A549 (cell line): ENCODE results near the gene CD200R1L. TPM values are rescaled to one million over a fixed set of nuclear protein-coding genes. Genes with fewer than 3 reads are reported as not detected.

Experiments
- ATAC-seq, 2 experiments: fragments of 200-7000 bp in 1 of 2; fragments of >200 bp in 1 of 2; cut with Nextera tagmentation in 1 of 2; cut with Tn5 transposase in 1 of 2; 3 replicates each; pipeline versions ENCODE4 v1.8.0 to v1.9.1; 2018 to 2020; ENCODE audit warnings: mild to moderate bottlenecking in 1 of 2, moderate library complexity in 1 of 2
- CTCF ChIA-PET: fragments of 300-600 bp; sonication (Branson Sonifier 250); formaldehyde crosslinking; extraction: SDS; loops from one replicate; lab custom pipeline; 2021; ENCODE audit warnings: antibody characterized with exemption, inconsistent platforms; lab: Yijun Ruan, JAX
- POLR2A ChIA-PET: fragments of 350-600 bp; formaldehyde crosslinking; extraction: SDS; loops from one replicate; lab custom pipeline; 2021; ENCODE audit warnings: antibody characterized with exemption, inconsistent platforms; lab: Yijun Ruan, JAX
- DNase-seq, 2 experiments: peaks; one replicate each; pipeline versions ENCODE4 v3.0.0 to v3.0.0-alpha.2; 2011 to 2016; ENCODE audit warnings: low read depth in 1 of 2, low spot score in 1 of 2
- FAIRE-seq: peaks from 2 replicates; lab custom pipeline; 2011; peaks lifted over from hg19 to GRCh38; lab: Jason Lieb, UNC
- H3K27ac ChIP-seq, 2 experiments: fragments of >200 bp; sonication (Bioruptor Twin); formaldehyde crosslinking; 3 replicates each; pipeline ENCODE4 v1.5.1; 2016 to 2017
- H3K4me1 ChIP-seq: fragments of >200 bp; sonication (Bioruptor Twin); formaldehyde crosslinking; 3 replicates; pipeline ENCODE4 v1.6.1; 2016
- H3K4me2 ChIP-seq: fragments of >200 bp; sonication (Bioruptor Twin); formaldehyde crosslinking; 3 replicates; pipeline ENCODE4 v1.6.1; 2016
- H3K4me3 ChIP-seq: fragments of >200 bp; sonication (Bioruptor Twin); formaldehyde crosslinking; 3 replicates; pipeline ENCODE4 v1.5.1; 2016
- H3K9me3 ChIP-seq: fragments of >200 bp; sonication (Bioruptor Twin); formaldehyde crosslinking; 3 replicates; pipeline ENCODE4 v1.6.1; 2016
- BCL3 ChIP-seq: fragments of >200 bp; sonication (Bioruptor Twin); formaldehyde crosslinking; IDR thresholded peaks from 3 replicates; pipeline ENCODE4 v1.6.1; 2016
- BHLHE40 ChIP-seq: IDR thresholded peaks from 2 replicates; pipeline ENCODE4 v1.6.1; 2012; ENCODE audit warnings: low read depth, low read length, inconsistent platforms
- CHD4 ChIP-seq: fragments of 200-600 bp; sonication (generic); IDR thresholded peaks from 2 replicates; pipeline ENCODE4 v1.6.1; 2016; ENCODE audit warnings: antibody characterized with exemption, mild to moderate bottlenecking, borderline replicate concordance
- EHF ChIP-seq: fragments of 250-450 bp; sonication (Bioruptor Pico); IDR thresholded peaks from 2 replicates; pipeline ENCODE4 v1.5.0; 2020; ENCODE audit warnings: mild to moderate bottlenecking
- ESRRA ChIP-seq: fragments of 150-350 bp; IDR thresholded peaks from 2 replicates; pipeline ENCODE4 v1.6.1; 2014; ENCODE audit warnings: mild to moderate bottlenecking, low read length, borderline replicate concordance
- FOSB ChIP-seq: fragments of 250-450 bp; sonication (Bioruptor Pico); IDR thresholded peaks from 2 replicates; pipeline ENCODE4 v1.5.0; 2020; ENCODE audit warnings: mild to moderate bottlenecking, moderate library complexity
- FOXS1 ChIP-seq: fragments of 250-450 bp; sonication (Bioruptor Pico); IDR thresholded peaks from 2 replicates; pipeline ENCODE4 v1.5.0; 2020; ENCODE audit warnings: mild to moderate bottlenecking, moderate library complexity
- HOXB13 ChIP-seq: fragments of 250-450 bp; sonication (Bioruptor Pico); IDR thresholded peaks from 2 replicates; pipeline ENCODE4 v1.5.0; 2020; ENCODE audit warnings: low read depth, mild to moderate bottlenecking, moderate library complexity
- KDM5A ChIP-seq: fragments of 200-600 bp; sonication (generic); IDR thresholded peaks from 2 replicates; pipeline ENCODE4 v1.6.1; 2016; ENCODE audit warnings: antibody characterized with exemption, mild to moderate bottlenecking
- MAFK ChIP-seq: fragments of 450-650 bp; IDR thresholded peaks from 2 replicates; pipeline ENCODE4 v1.6.1; 2014; ENCODE audit not compliant: partially characterized antibody
- MYC ChIP-seq: IDR thresholded peaks from 2 replicates; pipeline ENCODE4 v1.6.1; 2012; ENCODE audit warnings: mild to moderate bottlenecking, inconsistent platforms, low read length, improper control_type of control experiment, borderline replicate concordance
- NR3C1 ChIP-seq: fragments of >200 bp; sonication (Bioruptor Twin); formaldehyde crosslinking; IDR thresholded peaks from 3 replicates; pipeline ENCODE4 v1.6.1; 2017
- RAD21 ChIP-seq, 2 experiments: fragments of >200 bp in 1 of 2; sonication (Bioruptor Twin) in 1 of 2; formaldehyde crosslinking in 1 of 2; IDR thresholded peaks in 1 of 2; conservative IDR thresholded peaks in 1 of 2; 2 replicates in 1 of 2; 3 replicates in 1 of 2; pipeline ENCODE4 v1.6.1; 2012 to 2018; ENCODE audit warnings: inconsistent platforms in 1 of 2
- RARB ChIP-seq: fragments of 250-450 bp; sonication (Bioruptor Pico); IDR thresholded peaks from 2 replicates; pipeline ENCODE4 v1.8.0; 2021; ENCODE audit warnings: mild to moderate bottlenecking, moderate library complexity
- RFX5 ChIP-seq: fragments of 450-650 bp; IDR thresholded peaks from 2 replicates; pipeline ENCODE4 v1.7.1; 2014; ENCODE audit warnings: antibody characterized with exemption, mild to moderate bottlenecking, moderate library complexity
- SMC3 ChIP-seq: fragments of >200 bp; sonication (Bioruptor Twin); formaldehyde crosslinking; IDR thresholded peaks from 3 replicates; pipeline ENCODE4 v1.6.1; 2018; ENCODE audit warnings: inconsistent platforms
- SREBF2 ChIP-seq: fragments of 450-650 bp; IDR thresholded peaks from 2 replicates; pipeline ENCODE4 v1.6.1; 2014; ENCODE audit warnings: mild to moderate bottlenecking, moderate library complexity
- TFCP2L1 ChIP-seq: fragments of 250-450 bp; sonication (Bioruptor Pico); IDR thresholded peaks from 2 replicates; pipeline ENCODE4 v1.5.0; 2021; ENCODE audit warnings: mild to moderate bottlenecking
- USF2 ChIP-seq: fragments of 450-650 bp; IDR thresholded peaks from 2 replicates; pipeline ENCODE4 v1.6.1; 2014; ENCODE audit warnings: antibody characterized with exemption
- ZC3H11A ChIP-seq: fragments of 450-650 bp; IDR thresholded peaks from 2 replicates; pipeline ENCODE4 v1.6.1; 2014; ENCODE audit warnings: antibody characterized with exemption, mild to moderate bottlenecking
- ZFP36 ChIP-seq: fragments of 450-650 bp; IDR thresholded peaks from 2 replicates; pipeline ENCODE4 v1.6.1; 2014; ENCODE audit warnings: borderline replicate concordance; ENCODE audit not compliant: partially characterized antibody
- ZSCAN20 ChIP-seq: fragments of 250-450 bp; sonication (Bioruptor Pico); IDR thresholded peaks from 2 replicates; pipeline ENCODE4 v1.8.0; 2022; ENCODE audit warnings: mild to moderate bottlenecking, moderate library complexity
- WGBS: methylation state at CpG from one replicate; pipeline ENCODE4 v1.1.6; 2017; ENCODE audit errors: missing lambda C conversion rate; 5-methylcytosine and 5-hydroxymethylcytosine counted together
- polyA plus RNA-seq, 4 experiments: library from polyadenylated mRNA; depleted of rRNA in 3 of 4; stranded (reverse); fragments of >200 nt; fragmentation: RNase III in 1 of 4; extraction: RNeasy Plus Mini Kit Qiagen cat#74134 plus additional on column Dnase treatment in 1 of 4; gene quantifications; 2 replicates in 3 of 4; 3 replicates in 1 of 4; pipeline ENCODE4 v1.2.3, GENCODE V29; 2011 to 2017
- TF ChIP-seq, protein P1 (sequence below): IDR thresholded peaks from 2 replicates; pipeline ENCODE4 v1.6.1; 2012; ENCODE audit warnings: low read depth, borderline replicate concordance
- TF ChIP-seq, protein P2 (sequence below): fragments of >200 bp; sonication (Bioruptor Twin); formaldehyde crosslinking; IDR thresholded peaks from 3 replicates; pipeline ENCODE4 v1.5.1; 2016

Gene CD200R1L
- polyA plus RNA-seq, 2 of the 4 experiments (the other 2 are of a cell fraction) = 0.10 TPM; not detected in 1

GRCh38 chr3:112770032-112770626 is 76.5 kb downstream of the CD200R1L start:
- ChIA-PET POLR2A (no interaction called here), CTCF (interaction anchor here (1.5 to 1.7 kb wide), 2 partner anchors 10 to 35 kb away, joined by 4 read pairs; no protein-coding TSS in a partner anchor)
- Histone ChIP-seq H3K9me3 (no peaks in the 10 kb centered on the region), H3K4me1 (peaks cover 46% of the 10 kb centered on the region), H3K27ac (peak overlapping the region; percentile 2 to 51; a peak in 3 of 6 replicates), H3K4me3 (no peak overlapping the region), H3K4me2 (0 out of 3 replicates have a peak overlapping the region, but pooled peaks have one; percentile 10)
- DNase-seq = peak in 1 of 2 experiments; percentile 77
- TF ChIP-seq BCL3 (no peak), MAFK (peak; percentile 81)
- no peak for FAIRE-seq
- no peak for ATAC-seq
- 85% methylated on average over 3 of the region's 3 CpGs for WGBS

DNA sequence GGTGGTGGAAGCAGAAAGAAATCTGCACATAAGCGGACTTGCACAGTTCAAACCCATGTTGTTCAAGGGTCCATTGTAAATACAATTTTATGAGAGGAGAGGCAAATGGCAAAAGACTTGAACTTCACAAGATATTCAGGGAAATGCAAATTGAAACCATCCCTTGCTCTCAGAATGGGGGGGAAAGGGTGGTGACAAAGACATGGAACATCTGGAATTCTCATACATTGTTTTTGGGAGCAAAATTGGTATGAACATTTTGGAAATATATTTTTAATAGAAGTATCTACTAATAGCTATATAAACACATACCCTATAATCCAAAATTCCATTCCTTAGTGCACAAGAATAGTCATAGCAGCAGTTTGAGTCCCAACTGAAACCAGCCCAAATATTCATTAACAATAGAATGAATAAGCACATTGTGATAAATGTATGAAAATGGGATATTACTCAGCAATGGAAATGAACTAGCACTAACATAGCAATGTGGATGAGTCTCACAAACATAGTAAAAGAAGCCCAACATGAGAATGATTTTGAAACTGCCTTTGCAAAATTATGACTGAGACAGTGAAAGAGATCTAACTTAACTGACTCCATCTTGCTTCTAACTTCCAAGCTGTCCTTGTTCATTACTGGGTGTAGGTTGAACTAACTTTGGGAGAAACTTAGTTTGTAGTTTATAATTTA is 77.2 kb downstream of the CD200R1L start:
- WGBS = 94% methylated on average over 1 of the region's 1 CpG
- Histone ChIP-seq H3K4me2 (no peak overlapping the region), H3K4me1 (peaks cover 40% of the 10 kb centered on the region), H3K4me3 (no peak overlapping the region), H3K27ac (peak overlapping the region in 1 of 2 experiments; percentile 51; a peak in 3 of 6 replicates), H3K9me3 (no peaks in the 10 kb centered on the region)
- ChIA-PET CTCF (interaction anchor here (1.5 to 1.7 kb wide), 2 partner anchors 9 to 35 kb away, joined by 4 read pairs; no protein-coding TSS in a partner anchor), POLR2A (no interaction called here)
- TF ChIP-seq HOXB13 (CRISPR knock-in tag) = peak; percentile 50; the same call in 1 of the 2 replicates
- no peak for TF ChIP-seq RAD21 (conservative IDR thresholded peaks at IDR 0.05 in 1 of 2, IDR thresholded peaks at IDR 0.05 in 1 of 2)
- TF ChIP-seq ZSCAN20 (CRISPR knock-in tag) = no peak
- no peak for TF ChIP-seq FOSB (CRISPR knock-in tag)
- peak; percentile 52; the same call in 1 of the 2 replicates for TF ChIP-seq EHF (CRISPR knock-in tag)
- no peak for FAIRE-seq
- no peak for ATAC-seq
- DNase-seq = no peak

GRCh38 chr3:112767777-112768176 is 78.9 kb downstream of the CD200R1L start:
- H3K4me3 ChIP-seq = no peak overlapping the region
- WGBS = 74% methylated on average over 2 of the region's 2 CpGs
- DNase-seq (no peak), FAIRE-seq (no peak), ATAC-seq (no peak)
- TF ChIP-seq MYC (no peak), ESRRA (no peak), CHD4 (no peak), BHLHE40 (no peak), ZFP36 (no peak), RARB (CRISPR knock-in tag) (no peak), HOXB13 (CRISPR knock-in tag) (no peak), MAFK (no peak)
- H3K4me2 ChIP-seq = no peak overlapping the region
- peak overlapping the region; percentile 19 to 58; a peak in 4 of 6 replicates for H3K27ac ChIP-seq
- ChIA-PET POLR2A (no interaction called here), CTCF (interaction anchor here (1.0 to 3.5 kb wide), 3 partner anchors 33 to 211 kb away, joined by 3 to 10 read pairs (median 5); no protein-coding TSS in a partner anchor)
- no peaks in the 10 kb centered on the region for H3K9me3 ChIP-seq
- H3K4me1 ChIP-seq = peaks cover 31% of the 10 kb centered on the region

- CTCF ChIA-PET = interaction anchor here (1.0 to 3.5 kb wide), 4 partner anchors 20 to 212 kb away, joined by 3 to 10 read pairs (median 6); no protein-coding TSS in a partner anchor
- DNase-seq = no peak
These were observed 79.5 kb downstream of the CD200R1L start for GRCh38 chr3:112767177-112767576.

More at GRCh38 chr3:112767177-112767576, 79.5 kb downstream of the CD200R1L start:
- Histone ChIP-seq H3K4me1 (peaks cover 26% of the 10 kb centered on the region), H3K4me3 (no peak overlapping the region), H3K4me2 (no peak overlapping the region), H3K27ac (peak overlapping the region; percentile 19 to 58; a peak in 4 of 6 replicates), H3K9me3 (no peaks in the 10 kb centered on the region)
- ATAC-seq (peak; percentile 39 to 40; a peak in 2 of 6 replicates), FAIRE-seq (no peak)
- POLR2A ChIA-PET = no interaction called here
- 96% methylated on average over 2 of the region's 2 CpGs for WGBS
- TF ChIP-seq RFX5 = no peak
- TF ChIP-seq MAFK = no peak
- TF ChIP-seq NR3C1 = no peak
- no peak for TF ChIP-seq USF2
- TF ChIP-seq ZC3H11A = no peak
- TF ChIP-seq RAD21 (conservative IDR thresholded peaks at IDR 0.05 in 1 of 2, IDR thresholded peaks at IDR 0.05 in 1 of 2) = no peak
- no peak for TF ChIP-seq FOXS1 (CRISPR knock-in tag)
- no peak for TF ChIP-seq KDM5A
- TF ChIP-seq TFCP2L1 (CRISPR knock-in tag) = no peak
- TF ChIP-seq, protein P1, sequence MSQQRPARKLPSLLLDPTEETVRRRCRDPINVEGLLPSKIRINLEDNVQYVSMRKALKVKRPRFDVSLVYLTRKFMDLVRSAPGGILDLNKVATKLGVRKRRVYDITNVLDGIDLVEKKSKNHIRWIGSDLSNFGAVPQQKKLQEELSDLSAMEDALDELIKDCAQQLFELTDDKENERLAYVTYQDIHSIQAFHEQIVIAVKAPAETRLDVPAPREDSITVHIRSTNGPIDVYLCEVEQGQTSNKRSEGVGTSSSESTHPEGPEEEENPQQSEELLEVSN = no peak
- TF ChIP-seq SREBF2 = no peak
- TF ChIP-seq SMC3 = no peak
- TF ChIP-seq, protein P2, sequence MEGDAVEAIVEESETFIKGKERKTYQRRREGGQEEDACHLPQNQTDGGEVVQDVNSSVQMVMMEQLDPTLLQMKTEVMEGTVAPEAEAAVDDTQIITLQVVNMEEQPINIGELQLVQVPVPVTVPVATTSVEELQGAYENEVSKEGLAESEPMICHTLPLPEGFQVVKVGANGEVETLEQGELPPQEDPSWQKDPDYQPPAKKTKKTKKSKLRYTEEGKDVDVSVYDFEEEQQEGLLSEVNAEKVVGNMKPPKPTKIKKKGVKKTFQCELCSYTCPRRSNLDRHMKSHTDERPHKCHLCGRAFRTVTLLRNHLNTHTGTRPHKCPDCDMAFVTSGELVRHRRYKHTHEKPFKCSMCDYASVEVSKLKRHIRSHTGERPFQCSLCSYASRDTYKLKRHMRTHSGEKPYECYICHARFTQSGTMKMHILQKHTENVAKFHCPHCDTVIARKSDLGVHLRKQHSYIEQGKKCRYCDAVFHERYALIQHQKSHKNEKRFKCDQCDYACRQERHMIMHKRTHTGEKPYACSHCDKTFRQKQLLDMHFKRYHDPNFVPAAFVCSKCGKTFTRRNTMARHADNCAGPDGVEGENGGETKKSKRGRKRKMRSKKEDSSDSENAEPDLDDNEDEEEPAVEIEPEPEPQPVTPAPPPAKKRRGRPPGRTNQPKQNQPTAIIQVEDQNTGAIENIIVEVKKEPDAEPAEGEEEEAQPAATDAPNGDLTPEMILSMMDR = no peak
